Astrocyte (in vitro differentiated cells and primary cell): ENCODE data around the gene SPRING1.

ENCODE experiments used
- CTCF ChIP-seq: IDR thresholded peaks from 2 replicates; pipeline ENCODE4 v1.5.1; 2011; ENCODE audit warnings: low read depth, mild to moderate bottlenecking, inconsistent platforms, low read length, moderate library complexity; ENCODE audit not compliant: insufficient read depth
- EZH2 ChIP-seq: IDR thresholded peaks from 2 replicates; pipeline ENCODE4 v1.6.1; 2012; ENCODE audit warnings: mild to moderate bottlenecking, low read length, inconsistent platforms; ENCODE audit not compliant: insufficient read depth

GRCh38 chr12:116727891-116728290 lies 10.0 kb downstream of the SPRING1 start:
- TF ChIP-seq CTCF: no peak
- TF ChIP-seq EZH2: no peak
